GM18951 (cell line): ENCODE measurements around the gene PLPP6.

Experiments
- POLR2A ChIP-seq: IDR thresholded peaks from 4 replicates; pipeline ENCODE4 v1.6.1; 2011; ENCODE audit warnings: mild to moderate bottlenecking; ENCODE audit not compliant: insufficient read length, insufficient read depth; ENCODE audit errors: extremely low read depth
- in situ Hi-C: fragments of 300-500 bp; cut with MboI; formaldehyde crosslinking; loops from one replicate; pipeline ENCODE4 v1.12.0; 2022; ENCODE audit warnings: low sequenced_read_pairs, mixed read lengths, inconsistent platforms; ENCODE audit not compliant: unreplicated experiment

The PLPP6 gene

GRCh38 chr9:4690144-4690543, 28.1 kb downstream of the PLPP6 start:
- in situ Hi-C loops, result no loop called here
- no peak for TF ChIP-seq POLR2A

- in situ Hi-C loops, result no loop called here
- TF ChIP-seq POLR2A, result no peak
Measured at GRCh38 chr9:4691795-4692194, 29.7 kb downstream of the PLPP6 start.

GRCh38 chr9:4700091-4700490, 38.0 kb downstream of the PLPP6 start:
- in situ Hi-C loops, result no loop called here
- TF ChIP-seq POLR2A, result no peak

- in situ Hi-C loops, result no loop called here
- no peak for TF ChIP-seq POLR2A
Measured at GRCh38 chr9:4700932-4701331, 38.8 kb downstream of the PLPP6 start.

- TF ChIP-seq POLR2A, result no peak
- in situ Hi-C loops, result no loop called here
Measured at GRCh38 chr9:4701526-4701925, 39.4 kb downstream of the PLPP6 start.

- in situ Hi-C loops, result no loop called here
- no peak for TF ChIP-seq POLR2A
Measured at GRCh38 chr9:4704129-4704528, 42.0 kb downstream of the PLPP6 start.

- no peak for TF ChIP-seq POLR2A
- in situ Hi-C loops, result no loop called here
Measured at GRCh38 chr9:4706021-4706420, 43.9 kb downstream of the PLPP6 start.

GRCh38 chr9:4706971-4707622, 45.0 kb downstream of the PLPP6 start:
- in situ Hi-C loops, result no loop called here
- no peak for TF ChIP-seq POLR2A

GRCh38 chr9:4709380-4709779, 47.3 kb downstream of the PLPP6 start:
- no peak for TF ChIP-seq POLR2A
- in situ Hi-C loops, result no loop called here

- in situ Hi-C loops, result no loop called here
- TF ChIP-seq POLR2A, result no peak
Measured at GRCh38 chr9:4713849-4714248, 51.8 kb downstream of the PLPP6 start.

GRCh38 chr9:4714266-4715016, 52.3 kb downstream of the PLPP6 start:
- in situ Hi-C loops, result no loop called here

More at GRCh38 chr9:4714266-4715016, 52.3 kb downstream of the PLPP6 start:
- no peak for TF ChIP-seq POLR2A
